ENCODE measurements around the gene ABCC8. TPM values are rescaled to one million over a fixed set of nuclear protein-coding genes. Genes with fewer than 3 reads are reported as not detected.

Gene ABCC8
- total and polyA plus RNA-seq, 2 of the 8 experiments (the other 6 are each of a cell fraction or from before 2014, with no cell fraction given) = 3.7 to 4.9 TPM

GRCh38 chr11:17421781-17422180 lies 54.9 kb downstream of the ABCC8 start:
- Histone ChIP-seq H3K27ac (ENCODE audit: low read depth, low read length) (no peak overlapping the region), H3K9me3 (ENCODE audit: insufficient read depth in 2 of 2, low read depth in 1 of 2, low read length in 1 of 2) (no peaks in the 10 kb centered on the region), H3K23ac (ENCODE audit: insufficient read length) (no peak overlapping the region), H4K8ac (ENCODE audit: extremely low read depth, insufficient read depth, low read length) (no peak overlapping the region), H4K91ac (replicated peaks; ENCODE audit: insufficient read length, low read length) (no peak overlapping the region), H2BK120ac (replicated peaks; ENCODE audit: low read depth, low read length) (no peak overlapping the region), H4K20me1 (replicated peaks in 1 of 2; ENCODE audit: control insufficient read depth in 1 of 2, insufficient read depth in 2 of 2, low read length in 2 of 2) (peaks cover 0 to 1% of the 10 kb centered on the region in 2 experiments), H3K4me1 (replicated peaks in 1 of 4; ENCODE audit: control insufficient read depth in 3 of 4, insufficient read depth in 4 of 4, low read length in 3 of 4) (peaks cover 0 to 5% (median 2%) of the 10 kb centered on the region in 4 experiments; a peak in 2 of 7 replicates), H3K14ac (ENCODE audit: insufficient read length) (no peak overlapping the region), H3K27me3 (replicated peaks in 1 of 4; ENCODE audit: control insufficient read depth in 3 of 4, extremely low read depth in 1 of 4, insufficient read depth in 3 of 4, low read length in 3 of 4) (no peaks in the 10 kb centered on the region), H3K23me2 (ENCODE audit: low read depth, low read length) (no peaks in the 10 kb centered on the region), H3K9ac (replicated peaks in 1 of 4; ENCODE audit: extremely low read depth in 1 of 4, low read depth in 3 of 4, low read length in 3 of 4) (no peak overlapping the region), H2BK15ac (ENCODE audit: low read length) (no peak overlapping the region), H2BK20ac (ENCODE audit: low read length) (no peak overlapping the region), H3K56ac (replicated peaks; ENCODE audit: insufficient read length, low read depth, low read length) (no peak overlapping the region), H3K36me3 (ENCODE audit: control insufficient read depth in 2 of 4, insufficient read depth in 4 of 4, low read length in 3 of 4) (no peaks in the 10 kb centered on the region), H3K79me1 (ENCODE audit: low read depth, low read length) (no peaks in the 10 kb centered on the region), H2AK5ac (ENCODE audit: low read depth, low read length) (no peak overlapping the region), H4K5ac (ENCODE audit: insufficient read length, low read depth, low read length) (no peak overlapping the region), H2BK12ac (ENCODE audit: low read depth, low read length) (no peak overlapping the region; the same call in 1 of the 2 replicates), H3K79me2 (ENCODE audit: control insufficient read depth in 1 of 2, insufficient read depth in 2 of 2, low read length in 2 of 2) (no peaks in the 10 kb centered on the region), H3K4me3 (ENCODE audit: extremely low read depth in 1 of 4, insufficient read depth in 2 of 4, low read depth in 3 of 4, low read length in 4 of 4) (no peak overlapping the region), H3K18ac (ENCODE audit: extremely low read depth, low read length) (no peak overlapping the region), H2AFZ (ENCODE audit: low read length) (no peak overlapping the region), H3K4ac (replicated peaks; ENCODE audit: insufficient read length, low read depth, low read length) (no peak overlapping the region), H3K4me2 (ENCODE audit: insufficient read depth in 1 of 2, low read depth in 2 of 2, low read length in 2 of 2) (no peak overlapping the region), H2BK5ac (ENCODE audit: low read depth, low read length) (no peak overlapping the region)
- no peak for FAIRE-seq
- no peak for TF ChIP-seq EP300 (IDR thresholded peaks at IDR 0.05; ENCODE audit: borderline replicate concordance in 1 of 2, low read depth in 2 of 2, low read length in 2 of 2)
- TF ChIP-seq HDAC6 (IDR thresholded peaks at IDR 0.05; ENCODE audit: low read depth, low read length) = no peak
- no peak for TF ChIP-seq BCL11A (IDR thresholded peaks at IDR 0.05; ENCODE audit: low read depth in 2 of 2, low read length in 2 of 2)
- no peak for TF ChIP-seq SP2 (IDR thresholded peaks at IDR 0.05; ENCODE audit: low read length)
- TF ChIP-seq FOSL1 (IDR thresholded peaks at IDR 0.05; ENCODE audit: insufficient read depth, low read depth, low read length) = no peak
- TF ChIP-seq ASH2L (IDR thresholded peaks at IDR 0.05; ENCODE audit: low read length) = no peak
- no peak for TF ChIP-seq CBX8 (IDR thresholded peaks at IDR 0.05; ENCODE audit: borderline replicate concordance, low read depth, low read length)
- TF ChIP-seq KDM1A (IDR thresholded peaks at IDR 0.05; ENCODE audit: borderline replicate concordance, low read length) = no peak
- no peak for TF ChIP-seq CREB1 (IDR thresholded peaks at IDR 0.05)
- TF ChIP-seq CHD2 (IDR thresholded peaks at IDR 0.05; ENCODE audit: low read length) = no peak
- no peak for TF ChIP-seq ZNF274 (IDR thresholded peaks at IDR 0.05; ENCODE audit: borderline replicate concordance, extremely low read depth, low read length)
- no peak for TF ChIP-seq KDM4A (IDR thresholded peaks at IDR 0.05; ENCODE audit: low read depth, low read length, severe bottlenecking)
- no peak for TF ChIP-seq POLR2AphosphoS5 (IDR thresholded peaks at IDR 0.05; ENCODE audit: low read depth, low read length)
- TF ChIP-seq SIRT6 (IDR thresholded peaks at IDR 0.05; ENCODE audit: low read length) = no peak
- no peak for TF ChIP-seq BACH1 (IDR thresholded peaks at IDR 0.05; ENCODE audit: low read length)
- TF ChIP-seq POLR2A (IDR thresholded peaks at IDR 0.05; ENCODE audit: control extremely low read depth in 1 of 2, low read depth in 2 of 2, low read length in 2 of 2) = no peak
- WGBS, 2 experiments (ENCODE audit: extremely low coverage in 1 of 2, insufficient coverage in 1 of 2, insufficient read length in 1 of 2, insufficient replicate concordance in 2 of 2, low coverage in 1 of 2, low lambda C conversion rate in 2 of 2, missing lambda C conversion rate in 1 of 2) = 83% methylated on average over 4 of the region's 4 CpGs; no CpG with 5 or more reads in 1 of the 2 experiments
- ChIA-PET CTCF (ENCODE audit: partially characterized antibody) (interaction anchor here (1.0 to 4.9 kb wide), 11 partner anchors 9 to 203 kb away, joined by 3 to 25 read pairs (median 3); no protein-coding TSS in a partner anchor), POLR2A (ENCODE audit: partially characterized antibody) (interaction anchor here (0.8 kb wide), 1 partner anchor 10 kb away, joined by 3 read pairs; no protein-coding TSS in a partner anchor)
- DNase-seq (ENCODE audit: low read depth in 1 of 2, low spot score in 2 of 2) = no peak
